SJCRH30 (cell line): Measurements from ENCODE around the gene TRPC4AP. TPM values are rescaled to one million over a fixed set of nuclear protein-coding genes. Genes with fewer than 3 reads are reported as not detected.

Experiments used
- DNase-seq, 2 experiments: peaks; one replicate each; pipeline ENCODE4 v3.0.0-alpha.2; 2015 to 2020
- H3K27ac ChIP-seq: fragments of 250-450 bp; sonication (Bioruptor Pico); 2 replicates; pipeline ENCODE4 v1.5.1; 2020; ENCODE audit warnings: mild to moderate bottlenecking, moderate library complexity
- H3K27me3 ChIP-seq: fragments of 250-450 bp; sonication (Bioruptor Pico); 2 replicates; pipeline ENCODE4 v1.5.1; 2020; ENCODE audit warnings: mild to moderate bottlenecking, moderate library complexity
- H3K36me3 ChIP-seq: fragments of 250-450 bp; sonication (Bioruptor Pico); 2 replicates; pipeline ENCODE4 v1.5.1; 2020; ENCODE audit warnings: mild to moderate bottlenecking, moderate library complexity
- H3K4me1 ChIP-seq: fragments of 250-450 bp; sonication (Bioruptor Pico); 2 replicates; pipeline ENCODE4 v1.5.1; 2020; ENCODE audit warnings: mild to moderate bottlenecking, moderate library complexity
- H3K4me3 ChIP-seq: fragments of 250-450 bp; sonication (Bioruptor Pico); 2 replicates; pipeline ENCODE4 v1.5.1; 2020; ENCODE audit warnings: mild to moderate bottlenecking, moderate library complexity
- H3K9me3 ChIP-seq: fragments of 250-450 bp; sonication (Bioruptor Pico); replicated peaks from 2 replicates; pipeline ENCODE4 v1.5.1; 2020; ENCODE audit warnings: mild to moderate bottlenecking, moderate library complexity
- total RNA-seq: library from RNA; depleted of rRNA; stranded (reverse); fragments of >200 nt; shearing (Covaris generic); gene quantifications from 2 replicates; pipeline ENCODE4 v1.2.3, GENCODE V29; 2014

TRPC4AP gene
- total RNA-seq, 1 experiment from 2014 or later: 68.9 TPM

- Histone ChIP-seq H3K9me3 (no peaks in the 10 kb centered on the region), H3K27me3 (no peaks in the 10 kb centered on the region), H3K36me3 (peaks cover 8% of the 10 kb centered on the region; the same call in 1 of the 2 replicates), H3K4me1 (no peaks in the 10 kb centered on the region), H3K4me3 (no peak overlapping the region), H3K27ac (no peak overlapping the region)
- no peak for DNase-seq
These were observed 102.4 kb downstream of the TRPC4AP start for GRCh38 chr20:34990231-34990630.

- no peak overlapping the region for H3K4me3 ChIP-seq
- no peaks in the 10 kb centered on the region for H3K9me3 ChIP-seq
- no peak for DNase-seq
- no peak overlapping the region for H3K27ac ChIP-seq
- no peaks in the 10 kb centered on the region for H3K27me3 ChIP-seq
- peaks cover 4% of the 10 kb centered on the region for H3K4me1 ChIP-seq
- peaks cover 8% of the 10 kb centered on the region; the same call in 1 of the 2 replicates for H3K36me3 ChIP-seq
These were observed 102.9 kb downstream of the TRPC4AP start for GRCh38 chr20:34989670-34990069.

GRCh38 chr20:34989118-34989517 is 103.5 kb downstream of the TRPC4AP start:
- Histone ChIP-seq H3K27me3 (no peaks in the 10 kb centered on the region), H3K4me3 (no peak overlapping the region), H3K27ac (no peak overlapping the region), H3K4me1 (peaks cover 7% of the 10 kb centered on the region), H3K36me3 (peaks cover 6% of the 10 kb centered on the region; the same call in 1 of the 2 replicates), H3K9me3 (no peaks in the 10 kb centered on the region)
- no peak for DNase-seq

- H3K27ac ChIP-seq: no peak overlapping the region
- no peak for DNase-seq
- no peaks in the 10 kb centered on the region for H3K9me3 ChIP-seq
- peaks cover 12% of the 10 kb centered on the region for H3K4me1 ChIP-seq
- H3K4me3 ChIP-seq: no peak overlapping the region
- H3K27me3 ChIP-seq: no peaks in the 10 kb centered on the region
- H3K36me3 ChIP-seq: peaks cover 3% of the 10 kb centered on the region; the same call in 1 of the 2 replicates
These were observed 104.4 kb downstream of the TRPC4AP start for GRCh38 chr20:34988191-34988540.

GRCh38 chr20:34987288-34988190 is 105.1 kb downstream of the TRPC4AP start:
- no peak overlapping the region for H3K4me3 ChIP-seq
- no peak for DNase-seq
- peaks cover 12% of the 10 kb centered on the region for H3K4me1 ChIP-seq
- no peaks in the 10 kb centered on the region for H3K9me3 ChIP-seq
- H3K36me3 ChIP-seq: no peaks in the 10 kb centered on the region
- H3K27me3 ChIP-seq: no peaks in the 10 kb centered on the region
- H3K27ac ChIP-seq: no peak overlapping the region

GRCh38 chr20:34986311-34987287 is 106.0 kb downstream of the TRPC4AP start:
- no peak for DNase-seq
- Histone ChIP-seq H3K27me3 (no peaks in the 10 kb centered on the region), H3K9me3 (no peaks in the 10 kb centered on the region), H3K4me3 (no peak overlapping the region), H3K36me3 (no peaks in the 10 kb centered on the region), H3K27ac (no peak overlapping the region), H3K4me1 (peaks cover 12% of the 10 kb centered on the region)

- H3K4me3 ChIP-seq: no peak overlapping the region
- H3K27me3 ChIP-seq: no peaks in the 10 kb centered on the region
- H3K36me3 ChIP-seq: no peaks in the 10 kb centered on the region
- no peak for DNase-seq
- H3K4me1 ChIP-seq: peaks cover 12% of the 10 kb centered on the region
- no peak overlapping the region for H3K27ac ChIP-seq
- no peaks in the 10 kb centered on the region for H3K9me3 ChIP-seq
These were observed 106.9 kb downstream of the TRPC4AP start for GRCh38 chr20:34985461-34986310.

- no peak overlapping the region for H3K27ac ChIP-seq
- DNase-seq: no peak
- no peak overlapping the region for H3K4me3 ChIP-seq
- no peaks in the 10 kb centered on the region for H3K36me3 ChIP-seq
- H3K27me3 ChIP-seq: no peaks in the 10 kb centered on the region
- no peaks in the 10 kb centered on the region for H3K9me3 ChIP-seq
- peaks cover 12% of the 10 kb centered on the region for H3K4me1 ChIP-seq
These were observed 107.8 kb downstream of the TRPC4AP start for GRCh38 chr20:34984756-34985261.

- Histone ChIP-seq H3K36me3 (no peaks in the 10 kb centered on the region), H3K27ac (no peak overlapping the region), H3K9me3 (no peaks in the 10 kb centered on the region), H3K4me3 (no peak overlapping the region), H3K4me1 (peaks cover 12% of the 10 kb centered on the region), H3K27me3 (no peaks in the 10 kb centered on the region)
- DNase-seq: peak; percentile 72 to 75
These were observed 108.4 kb downstream of the TRPC4AP start for GRCh38 chr20:34983995-34984735.

- no peaks in the 10 kb centered on the region for H3K27me3 ChIP-seq
- peaks cover 12% of the 10 kb centered on the region for H3K4me1 ChIP-seq
- no peak overlapping the region for H3K27ac ChIP-seq
- H3K36me3 ChIP-seq: no peaks in the 10 kb centered on the region
- H3K4me3 ChIP-seq: no peak overlapping the region
- no peaks in the 10 kb centered on the region for H3K9me3 ChIP-seq
- no peak for DNase-seq
These were observed 109.4 kb downstream of the TRPC4AP start for GRCh38 chr20:34983089-34983820.

- no peak for DNase-seq
- Histone ChIP-seq H3K9me3 (no peaks in the 10 kb centered on the region), H3K4me3 (no peak overlapping the region), H3K27me3 (no peaks in the 10 kb centered on the region), H3K27ac (no peak overlapping the region), H3K36me3 (no peaks in the 10 kb centered on the region), H3K4me1 (peaks cover 12% of the 10 kb centered on the region)
These were observed 110.1 kb downstream of the TRPC4AP start for GRCh38 chr20:34982270-34983088.

GRCh38 chr20:34980543-34981233 is 111.9 kb downstream of the TRPC4AP start:
- H3K4me3 ChIP-seq: no peak overlapping the region
- H3K27ac ChIP-seq: no peak overlapping the region
- DNase-seq: no peak
- no peaks in the 10 kb centered on the region for H3K9me3 ChIP-seq
- no peaks in the 10 kb centered on the region for H3K36me3 ChIP-seq
- H3K27me3 ChIP-seq: no peaks in the 10 kb centered on the region
- H3K4me1 ChIP-seq: peaks cover 29% of the 10 kb centered on the region
